AG10803 (cell line): ENCODE measurements around the gene MPZL3.

Experiments
- DNase-seq: peaks from one replicate; pipeline ENCODE4 v3.0.0; 2010; ENCODE audit warnings: low read depth
- H3K4me3 ChIP-seq: 2 replicates; pipeline ENCODE4 v1.5.1; 2011; ENCODE audit warnings: mild to moderate bottlenecking, low read length, control low read depth
- TF ChIP-seq, protein P1 (sequence below): conservative IDR thresholded peaks from 2 replicates; pipeline ENCODE4 v1.5.1; 2011; ENCODE audit warnings: mild to moderate bottlenecking, low read length, control low read depth, inconsistent platforms

MPZL3 gene

DNA sequence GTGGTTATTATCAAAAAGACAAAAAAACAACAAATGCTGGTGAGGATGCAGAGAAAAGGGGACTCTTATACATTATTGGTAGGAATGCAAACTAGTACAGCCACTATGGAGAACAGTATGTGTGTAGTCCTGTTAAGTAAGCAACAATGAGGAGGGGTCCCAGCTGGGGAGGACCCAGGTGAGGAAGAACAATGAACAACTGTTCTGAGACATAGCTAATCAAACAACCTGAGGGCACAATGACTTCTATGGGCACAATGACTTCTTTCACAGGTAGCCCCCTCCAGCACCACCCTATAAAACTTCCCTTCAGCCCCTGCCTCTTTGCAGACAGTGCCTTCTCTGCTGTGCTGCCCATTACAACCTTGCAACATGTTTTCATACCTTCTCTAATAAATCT lies 32.9 kb downstream of the MPZL3 start:
- TF ChIP-seq, protein P1, sequence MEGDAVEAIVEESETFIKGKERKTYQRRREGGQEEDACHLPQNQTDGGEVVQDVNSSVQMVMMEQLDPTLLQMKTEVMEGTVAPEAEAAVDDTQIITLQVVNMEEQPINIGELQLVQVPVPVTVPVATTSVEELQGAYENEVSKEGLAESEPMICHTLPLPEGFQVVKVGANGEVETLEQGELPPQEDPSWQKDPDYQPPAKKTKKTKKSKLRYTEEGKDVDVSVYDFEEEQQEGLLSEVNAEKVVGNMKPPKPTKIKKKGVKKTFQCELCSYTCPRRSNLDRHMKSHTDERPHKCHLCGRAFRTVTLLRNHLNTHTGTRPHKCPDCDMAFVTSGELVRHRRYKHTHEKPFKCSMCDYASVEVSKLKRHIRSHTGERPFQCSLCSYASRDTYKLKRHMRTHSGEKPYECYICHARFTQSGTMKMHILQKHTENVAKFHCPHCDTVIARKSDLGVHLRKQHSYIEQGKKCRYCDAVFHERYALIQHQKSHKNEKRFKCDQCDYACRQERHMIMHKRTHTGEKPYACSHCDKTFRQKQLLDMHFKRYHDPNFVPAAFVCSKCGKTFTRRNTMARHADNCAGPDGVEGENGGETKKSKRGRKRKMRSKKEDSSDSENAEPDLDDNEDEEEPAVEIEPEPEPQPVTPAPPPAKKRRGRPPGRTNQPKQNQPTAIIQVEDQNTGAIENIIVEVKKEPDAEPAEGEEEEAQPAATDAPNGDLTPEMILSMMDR = no peak
- no peak overlapping the region for H3K4me3 ChIP-seq
- DNase-seq = no peak

GRCh38 chr11:118217575-118217974 lies 34.6 kb downstream of the MPZL3 start:
- no peak for DNase-seq
- TF ChIP-seq, protein P1 = no peak
- H3K4me3 ChIP-seq = no peak overlapping the region

- DNase-seq = no peak
- H3K4me3 ChIP-seq = no peak overlapping the region
- TF ChIP-seq, protein P1 = no peak
These were observed 35.3 kb downstream of the MPZL3 start for GRCh38 chr11:118216621-118217481.

DNA sequence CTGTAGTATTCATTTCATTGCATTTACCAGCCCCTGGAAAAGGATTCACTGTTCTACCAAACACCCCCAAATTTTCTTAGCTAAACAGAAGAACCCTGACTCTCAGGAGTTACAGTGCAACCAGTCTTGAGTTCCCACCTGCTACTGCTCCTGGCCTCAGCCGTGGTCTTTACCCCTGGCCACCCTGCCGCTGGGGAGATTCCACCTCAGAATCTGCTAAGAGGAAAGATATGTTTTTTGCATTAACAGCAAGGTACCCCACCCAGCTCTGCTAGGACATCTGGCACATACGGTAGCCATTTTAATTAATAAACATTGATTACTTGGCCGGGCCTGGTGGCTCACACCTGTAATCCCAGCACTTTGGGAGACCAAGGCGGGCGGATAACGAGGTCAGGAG lies 36.4 kb downstream of the MPZL3 start:
- no peak for DNase-seq
- TF ChIP-seq, protein P1 = no peak
- H3K4me3 ChIP-seq = no peak overlapping the region

DNA sequence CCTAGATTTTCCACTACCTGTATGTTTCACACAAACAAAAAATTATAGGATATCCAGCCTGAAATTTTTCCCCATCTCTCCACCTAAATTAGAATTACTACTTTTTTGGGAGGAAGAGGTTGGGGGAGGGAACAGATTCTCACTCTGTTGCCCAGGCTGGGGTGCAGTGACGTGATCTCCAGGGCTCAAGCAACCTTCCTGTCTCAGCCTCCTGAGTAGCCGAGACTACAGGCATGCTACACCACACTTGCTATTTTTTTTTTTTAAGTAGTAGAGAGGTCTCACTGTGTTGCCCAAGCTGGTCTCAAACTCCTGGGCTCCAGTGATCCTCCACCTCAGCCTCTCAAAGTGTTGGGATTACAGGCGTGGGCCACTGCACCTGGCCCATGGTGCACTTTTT lies 36.9 kb downstream of the MPZL3 start:
- no peak overlapping the region for H3K4me3 ChIP-seq
- DNase-seq = no peak
- TF ChIP-seq, protein P1 = no peak

GRCh38 chr11:118214210-118214914 lies 37.8 kb downstream of the MPZL3 start:
- H3K4me3 ChIP-seq = no peak overlapping the region
- TF ChIP-seq, protein P1 = no peak
- DNase-seq = no peak

DNA sequence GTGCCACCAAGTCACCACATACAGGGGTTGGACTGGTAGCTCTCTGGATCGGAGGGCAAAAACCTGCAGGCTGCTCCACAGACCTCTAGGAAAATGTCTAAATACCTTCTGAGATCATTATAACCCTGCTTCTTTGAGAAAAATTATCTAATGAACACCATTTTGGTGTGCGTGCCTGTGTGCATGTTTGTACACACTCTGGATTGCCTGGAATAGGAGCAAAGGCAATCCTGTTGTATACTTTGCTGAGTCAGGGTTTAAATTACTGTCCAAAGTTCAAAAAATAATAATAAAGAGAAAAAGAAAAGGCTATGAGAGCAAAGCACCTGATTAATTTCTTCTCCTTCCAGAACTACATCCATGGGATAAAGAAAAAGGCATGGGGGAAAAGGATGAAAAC lies 38.4 kb downstream of the MPZL3 start:
- no peak for DNase-seq
- H3K4me3 ChIP-seq = no peak overlapping the region
- TF ChIP-seq, protein P1 = no peak
